ENCODE results near the gene ATP7A.

Gene ATP7A

GRCh38 chrX:77945910-77946545, 35.5 kb downstream of the ATP7A start:
- peak; percentile 18 to 56 (median 53) for DNase-seq

- no peak for DNase-seq
Observed at GRCh38 chrX:77946571-77946970, 36.1 kb downstream of the ATP7A start.

- no peak for DNase-seq
Observed at GRCh38 chrX:77949840-77950239, 39.3 kb downstream of the ATP7A start.

GRCh38 chrX:77952173-77952572, 41.7 kb downstream of the ATP7A start:
- no peak for DNase-seq

GRCh38 chrX:77953302-77953701, 42.8 kb downstream of the ATP7A start:
- no peak for DNase-seq

GRCh38 chrX:77953708-77954107, 43.2 kb downstream of the ATP7A start:
- DNase-seq, result no peak

GRCh38 chrX:77960567-77960966, 50.1 kb downstream of the ATP7A start:
- DNase-seq, result no peak

GRCh38 chrX:77961063-77961462, 50.6 kb downstream of the ATP7A start:
- no peak for DNase-seq

- DNase-seq, result no peak
Observed at GRCh38 chrX:77962068-77962902, 51.8 kb downstream of the ATP7A start.

- no peak for DNase-seq
Observed at GRCh38 chrX:77966361-77966760, 55.9 kb downstream of the ATP7A start.

- DNase-seq, result no peak
Observed at GRCh38 chrX:77967631-77968030, 57.1 kb downstream of the ATP7A start.

- DNase-seq, result no peak
Observed at GRCh38 chrX:77969538-77969937, 59.0 kb downstream of the ATP7A start, which contains the start of gene PGAM4. Gene PGAM4, minus strand, starts transcription at chrX:77969638. Its CDS starts 0 bp downstream, at chrX:77969638.

GRCh38 chrX:77975755-77976154, 65.3 kb downstream of the ATP7A start:
- DNase-seq, result no peak

GRCh38 chrX:77977095-77977494, 66.6 kb downstream of the ATP7A start:
- no peak for DNase-seq

- no peak for DNase-seq
Observed at GRCh38 chrX:77977518-77977917, 67.0 kb downstream of the ATP7A start.

GRCh38 chrX:77979870-77980269, 69.4 kb downstream of the ATP7A start:
- DNase-seq, result no peak

- DNase-seq, result no peak
Observed at GRCh38 chrX:78011846-78012245, 101.4 kb downstream of the ATP7A start.

- no peak for DNase-seq
Observed at GRCh38 chrX:78019586-78020483, 109.3 kb downstream of the ATP7A start.

- peak; percentile 41 to 46 (median 44) for DNase-seq
Observed at GRCh38 chrX:78024349-78025059, 114.0 kb downstream of the ATP7A start.

GRCh38 chrX:78027798-78028197, 117.3 kb downstream of the ATP7A start:
- no peak for DNase-seq

GRCh38 chrX:78029663-78030062, 119.2 kb downstream of the ATP7A start:
- peak in 2 of 3 donors; percentile 12 to 16 for DNase-seq

- no peak for DNase-seq
Observed at GRCh38 chrX:78035061-78035460, 124.6 kb downstream of the ATP7A start.

- DNase-seq, result no peak
Observed at GRCh38 chrX:78037881-78038280, 127.4 kb downstream of the ATP7A start.
